ENCODE results near the gene CADM2. TPM values are rescaled to one million over a fixed set of nuclear protein-coding genes. Genes with fewer than 3 reads are reported as not detected.

Gene CADM2
- total RNA-seq, 1 experiment from 2014 or later: not detected

- H3K4me3 ChIP-seq (replicated peaks in 1 of 2; ENCODE audit: low read depth in 1 of 2, low read length in 2 of 2): no peak overlapping the region
Observed at GRCh38 chr3:85164436-85164835, 205.6 kb downstream of the CADM2 start.

More at GRCh38 chr3:85164436-85164835, 205.6 kb downstream of the CADM2 start:
- no peak overlapping the region for H3K9ac ChIP-seq (ENCODE audit: low read length)
- no peak overlapping the region for H2AFZ ChIP-seq (ENCODE audit: low read depth, low read length, poor library complexity, severe bottlenecking)
- H3K27me3 ChIP-seq (ENCODE audit: insufficient read depth, low read length): no peaks in the 10 kb centered on the region
- intact Hi-C loops (cut with micrococcal nuclease): no loop called here
- DNase-seq (ENCODE audit: low read depth, low spot score) (no peak), ATAC-seq (no peak)
- POLR2A ChIA-PET: no interaction called here
- CTCF ChIA-PET: no interaction called here
- no peak overlapping the region for H3K4me2 ChIP-seq (ENCODE audit: low read length)
- no peaks in the 10 kb centered on the region for H3K4me1 ChIP-seq (ENCODE audit: control insufficient read depth in 1 of 2, insufficient read depth in 2 of 2, low read length in 2 of 2)
- no peak for TF ChIP-seq ZFX (IDR thresholded peaks at IDR 0.05)
- TF ChIP-seq SP1 (IDR thresholded peaks at IDR 0.05; ENCODE audit: low read depth): no peak
- TF ChIP-seq JUND (IDR thresholded peaks at IDR 0.05): no peak
- TF ChIP-seq EGR1 (IDR thresholded peaks at IDR 0.05; ENCODE audit: low read depth): no peak
- TF ChIP-seq CTCF (IDR thresholded peaks at IDR 0.05 in 2 of 3, conservative IDR thresholded peaks at IDR 0.05 in 1 of 3; ENCODE audit: borderline replicate concordance in 1 of 3, insufficient read depth in 1 of 3, low read depth in 2 of 3, low read length in 2 of 3): no peak
- TF ChIP-seq CBX3 (IDR thresholded peaks at IDR 0.05; ENCODE audit: low read depth): no peak
- TF ChIP-seq POLR2AphosphoS5 (IDR thresholded peaks at IDR 0.05; ENCODE audit: low read depth, low read length): no peak
- TF ChIP-seq RAD21 (IDR thresholded peaks at IDR 0.05; ENCODE audit: low read depth): no peak
- no peak for TF ChIP-seq EZH2 (IDR thresholded peaks at IDR 0.05)
- no peak for TF ChIP-seq YY1 (IDR thresholded peaks at IDR 0.05; ENCODE audit: extremely low read depth, insufficient replicate concordance, low read depth, low read length)
- TF ChIP-seq ATF3 (IDR thresholded peaks at IDR 0.05): no peak
- TF ChIP-seq ELF1 (IDR thresholded peaks at IDR 0.05; ENCODE audit: borderline replicate concordance, low read depth): no peak
- TF ChIP-seq CEBPB (IDR thresholded peaks at IDR 0.05; ENCODE audit: low read depth): no peak
- TF ChIP-seq REST (IDR thresholded peaks at IDR 0.05; ENCODE audit: low read depth): no peak
- no peak for TF ChIP-seq TCF7L2 (IDR thresholded peaks at IDR 0.05; ENCODE audit: borderline replicate concordance, extremely low read depth, insufficient read depth, insufficient read length)
- TF ChIP-seq POLR2A (IDR thresholded peaks at IDR 0.05; ENCODE audit: borderline replicate concordance, extremely low read depth, insufficient read depth, insufficient read length): no peak
- TF ChIP-seq EZH2phosphoT487 (IDR thresholded peaks at IDR 0.05; ENCODE audit: borderline replicate concordance): no peak
- TF ChIP-seq SRF (IDR thresholded peaks at IDR 0.05; ENCODE audit: low read depth): no peak
- TF ChIP-seq ZNF274 (IDR thresholded peaks at IDR 0.05; ENCODE audit: low read depth, low read length): no peak
- no peak for TF ChIP-seq ZBTB33 (IDR thresholded peaks at IDR 0.05; ENCODE audit: extremely low read depth, insufficient replicate concordance, low read length)
- no peaks in the 10 kb centered on the region for H3K79me2 ChIP-seq (ENCODE audit: insufficient read depth, low read length)
- RAD21 ChIA-PET (ENCODE audit: low non-redundant PET in 1 of 2, low total read pairs in 2 of 2, uncharacterized antibody in 2 of 2, unreplicated experiment in 2 of 2): no interaction called here
- no peak overlapping the region for H3K27ac ChIP-seq (ENCODE audit: low read depth, low read length)
- BruUV-seq (replicated peaks): no TSS peak
- no peaks in the 10 kb centered on the region for H3K9me2 ChIP-seq (ENCODE audit: insufficient read depth)
- no peaks in the 10 kb centered on the region for H4K20me1 ChIP-seq (ENCODE audit: insufficient read depth)
- no peaks in the 10 kb centered on the region for H3K36me3 ChIP-seq (ENCODE audit: control insufficient read depth in 1 of 2, insufficient read depth in 2 of 2, low read length in 2 of 2)
- peaks cover 0 to 7% of the 10 kb centered on the region in 2 experiments; a peak in 2 of 4 replicates for H3K9me3 ChIP-seq (ENCODE audit: control insufficient read depth in 1 of 2, insufficient read depth in 1 of 2, low read depth in 1 of 2, low read length in 2 of 2)
